ENCODE measurements around the gene PIGZ. TPM values are rescaled to one million over a fixed set of nuclear protein-coding genes. Genes with fewer than 3 reads are reported as not detected.

PIGZ gene
- total RNA-seq, 1 donor from 2014 or later: 2.0 TPM

- no peak for DNase-seq (ENCODE audit: low read depth in 2 of 2)
These were observed 52.4 kb downstream of the PIGZ start for GRCh38 chr3:196916221-196916620.

- no peak for DNase-seq (ENCODE audit: low read depth in 2 of 2)
These were observed 53.3 kb downstream of the PIGZ start for GRCh38 chr3:196915375-196915774.

GRCh38 chr3:196914866-196915265, 53.8 kb downstream of the PIGZ start:
- no peak for DNase-seq (ENCODE audit: low read depth in 2 of 2)

GRCh38 chr3:196903740-196904139, 64.9 kb downstream of the PIGZ start:
- no peak for DNase-seq (ENCODE audit: low read depth in 2 of 2)

GRCh38 chr3:196902296-196902695, 66.3 kb downstream of the PIGZ start:
- DNase-seq (ENCODE audit: low read depth in 2 of 2): no peak

- DNase-seq (ENCODE audit: low read depth in 2 of 2): no peak
These were observed 66.9 kb downstream of the PIGZ start for GRCh38 chr3:196901768-196902167.

Other genes with a start within 250 kb of the PIGZ start
- 47.9 and 55.6 TPM in 2 replicates for gene PAK2, start 229.0 kb downstream of the PIGZ start, total RNA-seq
- gene SENP5, start 100.9 kb downstream of the PIGZ start, total RNA-seq: 25.3 and 38.9 TPM in 2 replicates
- 44.5 and 49.0 TPM in 2 replicates for gene NCBP2, start 26.3 kb downstream of the PIGZ start, total RNA-seq
- gene MELTF, start 61.0 kb upstream of the PIGZ start, total RNA-seq: 0.40 and 1.3 TPM in 2 replicates